Aortic smooth muscle cell (primary cell): ENCODE data around the gene NDUFB7. TPM values are rescaled to one million over a fixed set of nuclear protein-coding genes. Genes with fewer than 3 reads are reported as not detected.

Experiments
- total RNA-seq: library from RNA; depleted of rRNA; stranded (reverse); fragments of >200 nt; gene quantifications from 2 replicates; pipeline ENCODE4 v1.2.3, GENCODE V29; 2014

Gene NDUFB7
- total RNA-seq, result 315 and 451 TPM in 2 replicates

DNA sequence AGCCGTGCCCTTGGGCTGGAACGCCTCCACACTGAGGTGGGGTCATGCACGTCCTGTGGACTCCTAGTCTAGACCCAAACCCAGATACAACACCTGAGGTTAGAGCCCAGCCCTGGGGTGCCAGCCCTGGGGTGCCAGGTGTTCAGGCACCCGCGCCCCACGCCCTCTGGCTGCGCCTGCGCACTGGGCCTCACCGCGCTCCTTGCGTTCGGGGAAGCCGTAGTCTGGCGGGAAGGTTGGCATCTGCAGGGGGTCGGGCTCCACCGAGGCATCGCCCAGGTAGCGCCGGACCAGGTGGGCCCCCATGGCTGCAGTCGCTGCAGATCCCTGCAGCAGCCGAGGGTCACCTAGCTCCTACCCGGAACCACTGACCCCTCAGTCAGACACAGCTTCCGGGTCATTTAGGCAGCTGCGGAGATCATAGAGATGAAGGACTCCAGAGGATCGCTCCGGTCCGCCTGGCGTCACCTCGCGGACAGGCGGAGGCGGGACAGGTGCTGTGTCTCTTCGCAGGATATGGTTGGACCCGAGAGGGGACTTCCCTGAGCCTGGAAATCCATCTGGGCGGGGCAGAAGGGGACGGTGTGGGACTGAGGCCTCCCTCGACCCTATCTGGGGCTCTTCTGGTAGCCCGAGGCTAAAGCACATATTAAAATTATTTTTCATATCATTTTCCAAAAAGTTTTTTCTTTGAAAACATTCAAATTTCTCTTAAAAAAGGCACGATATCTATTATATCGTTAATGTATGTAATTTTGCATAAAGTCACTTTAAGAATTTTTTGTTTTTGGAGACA, at the start of gene NDUFB7:
Gene NDUFB7 (minus strand): TSS at position 372 of the 796 bp plus-strand sequence. CDS start 66 bp downstream, at position 306.

DNA sequence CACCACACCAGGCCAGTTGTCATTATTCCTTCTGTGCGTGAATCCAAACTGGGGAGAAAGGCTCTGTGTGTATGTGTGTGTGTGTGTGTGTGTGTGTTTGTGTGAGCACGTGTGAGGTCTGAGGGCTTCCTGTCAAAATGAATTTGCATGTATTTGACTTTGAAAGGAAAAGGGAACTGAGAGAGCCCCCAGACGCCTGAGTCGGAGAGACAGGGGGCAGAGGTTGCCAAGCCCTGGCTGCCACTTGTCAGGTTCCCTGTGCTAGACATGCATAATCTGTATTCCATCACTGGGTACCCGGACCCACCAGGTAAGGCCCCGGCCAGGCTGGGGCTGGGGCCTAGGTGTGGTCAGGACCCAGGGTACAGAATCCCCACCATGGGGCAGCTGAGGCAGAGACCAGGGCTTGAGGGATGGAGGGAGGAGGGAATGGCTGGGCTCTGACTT, 11.1 kb upstream of the NDUFB7 start, which contains the start of gene CLEC17A:
Gene CLEC17A (plus strand): TSS at position 191 of the 447 bp plus-strand sequence. CDS start 77 bp downstream, at position 268.

DNA sequence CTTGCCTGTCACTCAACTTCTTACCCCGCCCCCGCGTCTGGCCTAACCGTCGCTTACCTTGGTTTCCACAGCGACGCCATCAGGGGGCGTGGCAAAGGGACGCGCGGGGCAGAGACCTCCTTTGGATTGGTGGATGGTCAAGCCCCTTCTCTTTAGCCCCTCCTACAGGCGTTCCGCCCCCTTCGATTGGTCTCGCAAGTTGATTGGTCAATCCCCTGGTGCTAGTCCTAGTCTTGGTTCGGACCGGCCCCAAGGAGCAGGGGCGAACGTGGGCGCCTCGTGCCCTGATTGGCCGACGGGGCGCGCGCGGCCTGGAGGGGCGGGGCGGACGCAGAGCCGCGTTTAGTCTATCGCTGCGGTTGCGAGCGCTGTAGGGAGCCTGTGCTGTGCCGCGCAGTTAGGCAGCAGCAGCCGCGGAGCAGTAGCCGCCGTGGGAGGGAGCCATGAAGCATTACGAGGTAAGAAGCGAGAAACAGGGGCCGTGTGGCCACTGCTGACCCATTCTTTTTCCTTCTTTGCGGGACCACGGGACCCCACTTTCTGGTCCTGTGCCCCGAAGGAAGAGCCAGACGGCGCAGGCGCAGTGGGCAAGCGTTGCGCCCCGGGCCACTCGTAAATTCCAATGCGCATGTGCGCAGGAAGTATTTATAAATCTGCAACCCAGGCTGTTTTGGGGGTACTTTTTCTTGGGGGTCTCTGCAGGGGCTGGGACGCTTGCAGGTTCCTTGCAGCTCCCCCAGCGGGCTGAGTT, 42.4 kb downstream of the NDUFB7 start, which contains the start of gene TECR:
Gene TECR (plus strand): TSS at position 341 of the 751 bp plus-strand sequence. CDS start 103 bp downstream, at position 444.

DNA sequence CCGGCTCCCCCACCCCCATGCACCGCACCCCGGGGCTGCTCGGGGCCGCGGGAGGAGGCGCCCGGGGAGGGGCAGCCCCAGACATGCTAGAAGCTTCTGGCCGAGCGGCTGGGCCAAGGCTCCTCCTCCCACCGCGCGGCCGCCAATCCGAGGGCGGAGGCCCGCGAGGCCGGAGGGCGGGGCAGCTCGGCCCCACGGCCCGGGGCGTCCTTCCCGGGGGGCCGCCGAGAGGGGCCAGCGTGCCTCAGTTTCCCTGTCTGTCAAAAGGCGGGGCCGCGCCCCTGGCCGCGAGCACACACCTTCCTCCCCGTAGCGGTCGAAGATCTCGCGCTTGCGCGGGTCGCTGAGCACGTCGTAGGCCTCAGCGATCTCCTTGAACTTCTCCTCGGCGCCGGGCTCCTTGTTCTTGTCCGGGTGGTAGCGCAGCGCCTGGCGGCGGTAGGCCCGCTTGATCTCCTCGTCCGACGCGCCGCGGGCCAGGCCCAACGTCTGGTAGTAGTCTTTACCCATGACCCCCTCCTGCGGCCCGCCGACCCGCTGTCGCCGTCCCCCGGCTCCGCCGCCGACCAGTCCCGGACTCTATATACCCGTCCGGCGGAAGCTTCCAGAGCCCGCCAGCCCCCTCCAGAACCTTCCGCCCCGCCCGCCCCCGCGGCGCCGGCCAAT, 53.9 kb downstream of the NDUFB7 start, which contains the start of gene DNAJB1:
Gene DNAJB1 (minus strand): TSS at position 558 of the 666 bp plus-strand sequence. CDS start 48 bp downstream, at position 510.

Other genes with a start within 250 kb of the NDUFB7 start
- 43.2 and 56.1 TPM in 2 replicates for gene ADGRE5, start 190.6 kb downstream of the NDUFB7 start, total RNA-seq
- gene DDX39A, start 152.7 kb downstream of the NDUFB7 start, total RNA-seq, result 56.1 and 78.5 TPM in 2 replicates
- 114 and 136 TPM in 2 replicates for gene PKN1, start 138.8 kb downstream of the NDUFB7 start, total RNA-seq
- 15.5 and 35.5 TPM in 2 replicates for gene PTGER1, start 96.7 kb downstream of the NDUFB7 start, total RNA-seq
- 145 and 146 TPM in 2 replicates for gene GIPC1, start 75.9 kb downstream of the NDUFB7 start, total RNA-seq
- 52.6 and 52.7 TPM in 2 replicates for gene DNAJB1, start 53.7 kb downstream of the NDUFB7 start, total RNA-seq
- gene TECR, start 42.5 kb downstream of the NDUFB7 start, total RNA-seq, result 19.9 and 22.3 TPM in 2 replicates
- gene CLEC17A, start 11.0 kb upstream of the NDUFB7 start, total RNA-seq, result 0.06 and 0.13 TPM in 2 replicates
- gene ADGRE3, start 102.8 kb upstream of the NDUFB7 start, total RNA-seq, result not detected in 2 replicates
- 19.0 and 19.4 TPM in 2 replicates for gene ZNF333, start 118.0 kb upstream of the NDUFB7 start, total RNA-seq
- gene ADGRE2, start 206.5 kb upstream of the NDUFB7 start, total RNA-seq, result 0.06 and 0.26 TPM in 2 replicates